PFSK-1 (cell line): ENCODE data around the gene WLS.

Experiments
- FOXP2 ChIP-seq: optimal IDR thresholded peaks from 2 replicates; pipeline ENCODE3; 2011; ENCODE audit warnings: borderline replicate concordance, control low read depth, inconsistent platforms; ENCODE audit not compliant: insufficient read depth; ENCODE audit errors: extremely low read length, extremely low read depth
- POLR2AphosphoS5 ChIP-seq: IDR thresholded peaks from 2 replicates; pipeline ENCODE4 v1.6.1; 2012; ENCODE audit warnings: low read depth, mild to moderate bottlenecking, control low read depth, low read length, moderate library complexity
- REST ChIP-seq, 2 experiments: IDR thresholded peaks; 2 replicates each; pipeline versions ENCODE4 v1.6.1 to v1.8.0; 2011 to 2012; ENCODE audit warnings: low read depth in 2 of 2, low read length in 2 of 2, control low read depth in 1 of 2, inconsistent platforms in 1 of 2, mild to moderate bottlenecking in 1 of 2, moderate library complexity in 1 of 2; ENCODE audit not compliant: insufficient read depth in 1 of 2
- SIN3A ChIP-seq: IDR thresholded peaks from 2 replicates; pipeline ENCODE4 v1.6.1; 2012; ENCODE audit warnings: mild to moderate bottlenecking, low read length, moderate library complexity, borderline replicate concordance; ENCODE audit not compliant: insufficient read depth
- TAF1 ChIP-seq: IDR thresholded peaks from 2 replicates; pipeline ENCODE4 v1.6.1; 2012; ENCODE audit warnings: low read length, control low read depth, borderline replicate concordance; ENCODE audit not compliant: insufficient read depth

Gene WLS

GRCh38 chr1:68081775-68082283 is 150.5 kb downstream of the WLS start:
- TF ChIP-seq REST (IDR thresholded peaks at IDR 0.05; ENCODE audit: insufficient read depth in 1 of 2, low read depth in 2 of 2, low read length in 2 of 2), result no peak

GRCh38 chr1:68078647-68079046 is 153.7 kb downstream of the WLS start:
- no peak for TF ChIP-seq REST (IDR thresholded peaks at IDR 0.05; ENCODE audit: insufficient read depth in 1 of 2, low read depth in 2 of 2, low read length in 2 of 2)
- no peak for TF ChIP-seq TAF1
- TF ChIP-seq POLR2AphosphoS5, result no peak
- no peak for TF ChIP-seq SIN3A
- no peak for TF ChIP-seq FOXP2
